Measurements from ENCODE around the gene SEPTIN10.
"Not testable (repeated sequence)": the region's sequence is repeated elsewhere in the genome, so short reads cannot be mapped to it uniquely, and the experiment has no call there.

The SEPTIN10 gene

GRCh38 chr2:109601783-109602182 is 12.0 kb downstream of the SEPTIN10 start:
- DNase-seq (ENCODE audit: low read depth): no peak

GRCh38 chr2:109597283-109597682 is 16.5 kb downstream of the SEPTIN10 start:
- DNase-seq (ENCODE audit: low read depth): no peak

DNA sequence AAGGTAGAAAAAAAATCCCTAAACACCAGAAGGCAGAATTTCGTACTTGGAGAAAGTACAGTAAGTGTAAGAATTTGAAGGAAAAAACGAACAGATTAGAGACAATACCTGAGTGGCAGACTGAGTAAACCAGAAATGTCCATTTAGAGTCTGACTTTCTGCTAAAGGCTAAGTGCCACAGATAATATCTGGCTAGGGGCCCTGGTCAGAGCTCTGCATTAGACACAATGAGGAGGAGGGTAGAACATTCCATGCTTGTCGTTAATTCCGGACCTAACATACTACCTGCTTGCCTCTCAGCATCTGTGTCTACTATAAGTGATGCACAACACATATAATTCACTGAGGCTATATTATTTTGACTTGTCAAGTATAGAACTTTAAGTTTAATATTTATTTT is 18.1 kb downstream of the SEPTIN10 start:
- DNase-seq (ENCODE audit: low read depth): no peak

DNA sequence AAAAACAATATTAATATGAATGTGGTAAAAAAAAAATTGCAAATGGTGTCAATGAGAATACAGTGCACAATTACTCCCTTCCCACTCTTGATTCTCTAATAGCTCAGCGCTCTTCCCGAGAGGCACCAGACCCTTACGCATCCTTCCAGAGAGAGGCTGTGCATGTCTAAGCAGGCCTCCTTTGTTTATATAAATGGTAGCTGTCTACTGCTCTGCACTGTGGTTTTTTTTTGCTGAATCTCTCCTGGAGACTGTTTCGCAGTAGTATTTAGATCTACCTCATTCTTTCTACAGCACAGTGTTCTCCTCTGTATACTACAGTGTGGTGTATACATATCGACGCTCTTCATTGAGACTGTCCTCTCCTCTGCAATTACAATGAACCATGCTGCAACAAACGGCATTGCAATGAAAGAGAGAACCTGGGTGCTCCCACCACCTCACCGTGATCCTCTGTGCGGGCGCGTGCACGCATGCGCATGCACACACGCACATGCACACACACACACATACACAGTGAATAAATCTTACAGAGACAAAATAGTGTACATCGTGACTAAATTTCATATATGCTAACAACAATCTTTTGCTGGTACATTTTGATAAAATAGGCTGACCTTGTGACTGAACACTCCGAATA is 19.4 kb downstream of the SEPTIN10 start:
- no peak for DNase-seq (ENCODE audit: low read depth)

DNA sequence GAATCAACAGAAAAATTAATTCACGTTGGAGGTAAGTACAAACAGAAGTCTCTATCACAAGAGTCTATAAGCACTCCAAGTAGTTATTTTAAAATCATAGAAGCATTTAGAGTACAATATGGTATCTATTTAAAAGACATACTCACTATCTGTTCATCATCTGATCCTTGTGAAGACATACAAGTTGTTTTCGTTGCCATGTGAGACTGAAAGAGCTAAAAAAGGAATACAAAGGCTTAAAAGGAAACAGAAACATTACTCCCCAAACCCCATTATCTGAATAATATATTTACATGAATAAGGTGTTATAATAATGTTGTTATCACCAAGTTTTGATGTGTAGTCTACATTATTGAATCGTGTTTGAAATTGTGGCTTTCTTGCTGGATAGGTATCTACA is 20.9 kb downstream of the SEPTIN10 start:
- DNase-seq (ENCODE audit: low read depth): no peak

GRCh38 chr2:109591206-109591605 is 22.6 kb downstream of the SEPTIN10 start:
- DNase-seq (ENCODE audit: low read depth): no peak

DNA sequence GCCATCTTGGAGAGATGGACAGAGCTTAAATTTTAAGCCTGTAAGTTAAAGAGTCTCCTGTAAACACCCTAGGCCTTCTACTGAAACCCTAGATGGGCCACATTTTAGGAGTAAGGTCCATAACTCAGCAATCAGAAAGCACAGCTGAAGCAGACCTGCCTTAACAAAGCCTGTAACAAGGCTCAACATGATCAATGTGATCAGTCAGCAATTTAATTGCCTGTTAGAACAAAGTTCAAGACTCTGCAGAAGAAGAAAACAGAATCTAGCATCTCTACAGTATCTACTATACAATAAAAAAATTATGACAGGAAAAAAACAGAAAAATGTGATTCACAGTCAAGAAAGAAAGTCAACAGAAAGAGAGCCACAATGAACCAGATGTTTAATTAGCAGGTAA is 27.1 kb downstream of the SEPTIN10 start:
- DNase-seq (ENCODE audit: low read depth): no peak

DNA sequence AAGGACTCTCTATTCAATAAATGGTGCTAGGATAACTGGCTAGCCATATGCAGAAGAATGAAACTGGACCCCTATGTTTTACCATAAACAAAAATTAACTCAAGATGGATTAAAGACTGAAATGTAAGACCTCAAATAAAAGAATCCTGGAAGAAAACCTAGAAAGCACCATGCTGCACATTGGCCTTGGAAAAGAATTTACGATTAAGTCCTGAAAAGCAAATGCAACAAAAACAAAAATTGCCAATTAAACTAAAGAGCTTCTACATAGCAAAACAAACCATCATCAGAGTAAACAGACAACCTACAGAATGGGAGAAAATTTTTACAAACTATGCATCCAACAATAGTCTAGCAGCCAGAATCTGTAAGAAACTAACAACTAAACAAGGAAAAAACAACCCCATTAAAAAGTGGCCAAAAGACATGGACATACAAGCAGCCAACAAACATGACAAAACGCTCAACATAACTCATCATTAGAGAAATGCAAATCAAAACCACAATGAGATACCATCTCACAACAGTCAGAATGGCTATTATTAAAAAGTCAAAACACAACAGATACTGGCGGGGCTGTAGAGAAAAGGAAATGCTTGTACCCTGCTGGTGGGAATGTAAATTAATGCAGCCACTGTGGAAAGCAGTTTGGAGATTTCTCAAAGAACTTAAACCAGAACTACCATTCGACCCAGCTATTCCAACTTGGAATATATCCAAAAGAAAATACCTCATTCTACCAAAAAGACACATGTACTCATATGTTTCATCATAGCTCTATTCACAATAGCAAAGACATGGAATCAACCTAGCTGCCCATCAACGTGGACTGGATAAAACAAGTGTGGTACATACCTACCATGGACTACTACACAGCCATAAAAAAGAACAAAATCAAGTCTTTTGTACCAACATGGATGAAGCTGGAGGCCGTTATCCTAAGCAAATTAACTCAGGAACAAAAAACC is 30.6 kb downstream of the SEPTIN10 start:
- DNase-seq (ENCODE audit: low read depth): peak; percentile 30

DNA sequence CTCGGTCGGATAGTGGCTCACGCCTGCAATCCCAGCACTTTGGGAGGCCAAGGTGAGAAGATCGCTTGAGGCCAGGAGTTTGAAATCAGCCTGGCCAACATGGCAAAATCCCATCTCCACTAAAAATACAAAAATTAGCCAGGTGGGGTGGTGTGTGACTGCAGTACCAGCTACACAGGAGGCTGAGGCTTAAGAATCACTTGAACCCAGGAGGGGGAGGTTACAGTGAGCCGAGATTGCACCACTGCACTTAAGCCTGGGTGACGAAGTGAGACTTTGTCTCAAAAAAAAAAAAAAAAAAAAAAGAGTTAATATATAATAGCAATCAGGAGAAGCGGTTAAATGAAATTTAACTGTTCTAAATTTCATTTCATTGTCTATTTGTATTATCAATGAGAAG is 36.1 kb downstream of the SEPTIN10 start:
- DNase-seq (ENCODE audit: low read depth): not testable (repeated sequence)

GRCh38 chr2:109575373-109575772 is 38.4 kb downstream of the SEPTIN10 start:
- DNase-seq (ENCODE audit: low read depth): no peak

DNA sequence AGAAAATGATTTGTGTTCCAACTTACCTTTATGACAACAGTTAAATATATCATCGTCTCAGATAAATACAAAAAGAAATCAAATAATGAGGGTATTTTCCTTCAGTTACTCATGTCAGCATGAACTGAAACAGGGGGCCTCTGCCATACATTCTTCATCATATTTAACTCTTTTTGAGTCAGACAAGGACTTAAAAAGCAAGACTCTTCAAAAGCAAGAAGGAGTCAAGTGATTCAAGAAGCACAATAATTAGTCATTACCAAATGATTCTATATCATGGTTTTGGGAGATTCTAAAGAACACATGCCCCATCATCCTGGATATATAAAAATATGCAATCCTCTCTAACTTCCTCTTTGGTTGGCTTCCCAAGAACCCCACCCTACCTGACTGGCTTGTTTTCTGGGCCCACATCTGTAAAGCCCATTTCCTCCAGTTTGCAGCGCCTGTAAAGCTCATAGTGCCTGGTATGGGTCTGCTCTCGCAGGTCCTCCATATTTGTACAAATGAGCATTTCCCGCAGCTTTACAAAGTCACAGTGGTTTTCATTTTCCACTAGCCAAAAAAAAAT is 49.7 kb downstream of the SEPTIN10 start:
- DNase-seq (ENCODE audit: low read depth): no peak

DNA sequence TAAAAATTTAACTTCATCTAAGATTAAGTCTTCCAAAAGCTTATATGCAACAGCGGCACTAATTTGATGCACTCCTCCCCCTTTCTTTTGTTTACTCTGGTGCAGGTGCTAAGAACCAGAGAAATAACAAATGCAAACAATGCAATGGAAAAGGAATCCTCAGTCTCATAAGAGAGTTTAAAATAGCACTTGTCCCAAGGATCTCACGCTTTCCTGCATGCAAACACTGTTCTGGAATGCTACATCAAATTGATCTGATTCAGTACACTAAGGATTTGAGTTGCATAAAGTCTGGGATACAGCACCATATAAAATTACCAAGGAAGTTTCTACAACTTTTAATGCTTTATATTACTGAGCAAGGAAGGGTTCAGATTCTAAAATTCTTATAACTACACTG is 50.5 kb downstream of the SEPTIN10 start:
- DNase-seq (ENCODE audit: low read depth): peak; percentile 13

DNA sequence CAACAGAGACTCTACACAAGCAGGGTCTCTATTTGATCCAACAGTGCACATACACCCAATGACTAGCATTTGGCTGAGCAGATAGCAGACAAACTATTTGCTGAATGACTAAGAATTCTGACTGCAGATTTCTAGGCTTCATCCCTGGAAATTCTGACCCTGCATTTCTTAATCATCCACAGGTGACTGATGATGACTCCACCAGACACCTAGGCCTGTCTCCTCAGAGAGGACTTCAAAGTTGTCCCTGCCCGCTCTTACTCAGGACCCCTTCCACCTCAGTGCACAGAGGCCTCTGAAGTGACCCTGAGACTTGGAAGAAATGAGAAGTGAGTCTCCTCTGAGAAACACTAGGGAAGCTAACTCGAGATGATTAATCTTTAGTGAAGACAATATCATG is 51.3 kb downstream of the SEPTIN10 start:
- no peak for DNase-seq (ENCODE audit: low read depth)

- DNase-seq (ENCODE audit: low read depth): no peak
Measured at GRCh38 chr2:109560265-109560664, 53.5 kb downstream of the SEPTIN10 start.

- DNase-seq (ENCODE audit: low read depth): peak; percentile 85
Measured at GRCh38 chr2:109558076-109558882, 55.5 kb downstream of the SEPTIN10 start.

DNA sequence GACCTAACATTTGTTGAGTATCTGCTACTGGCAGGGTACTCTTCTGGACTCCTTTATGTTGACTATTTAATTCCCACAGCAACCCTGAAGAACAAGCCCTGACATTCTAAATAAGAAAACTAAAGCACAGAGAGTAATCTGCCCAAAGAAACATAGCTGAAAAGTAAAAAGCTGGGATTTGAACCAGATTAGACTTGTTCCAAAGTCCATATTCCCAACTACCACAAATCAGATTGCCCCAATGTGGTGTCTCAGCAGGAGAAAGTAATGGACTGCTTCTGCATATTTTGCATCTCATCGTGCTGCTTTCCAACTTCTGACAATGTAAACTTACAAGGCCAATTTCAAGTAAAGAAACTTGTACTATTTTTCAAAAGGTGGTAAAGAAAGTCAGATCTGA is 56.5 kb downstream of the SEPTIN10 start:
- no peak for DNase-seq (ENCODE audit: low read depth)

DNA sequence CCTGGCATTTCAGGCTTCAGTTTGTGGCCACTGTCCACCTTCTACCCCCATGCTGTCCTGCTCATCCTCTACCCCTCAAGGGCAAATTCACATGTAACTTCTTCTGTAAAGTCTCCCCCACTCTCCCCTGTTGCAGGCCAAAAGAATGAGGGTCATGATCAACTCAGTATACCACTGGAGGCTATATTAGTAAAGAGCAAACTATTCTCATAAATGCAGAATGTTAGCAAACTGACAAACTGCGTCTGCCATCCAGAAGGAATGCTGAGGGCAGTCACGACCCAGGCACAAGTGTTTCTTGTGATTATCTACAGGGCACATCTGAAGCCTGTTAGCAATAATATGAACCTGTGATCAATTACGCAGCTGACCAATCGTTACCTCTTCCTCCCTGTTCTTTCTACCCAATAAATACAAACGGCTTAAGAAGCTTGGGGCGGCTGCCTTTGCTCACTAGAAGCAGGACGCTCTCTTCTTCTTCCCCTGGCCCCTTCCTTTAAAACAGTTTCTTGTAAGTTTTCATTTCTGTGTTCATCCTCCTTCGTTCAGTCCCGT is 58.3 kb downstream of the SEPTIN10 start:
- no peak for DNase-seq (ENCODE audit: low read depth)

GRCh38 chr2:109554758-109555157 is 59.0 kb downstream of the SEPTIN10 start:
- DNase-seq (ENCODE audit: low read depth): no peak

GRCh38 chr2:109549016-109549590 is 64.7 kb downstream of the SEPTIN10 start:
- DNase-seq (ENCODE audit: low read depth): no peak

DNA sequence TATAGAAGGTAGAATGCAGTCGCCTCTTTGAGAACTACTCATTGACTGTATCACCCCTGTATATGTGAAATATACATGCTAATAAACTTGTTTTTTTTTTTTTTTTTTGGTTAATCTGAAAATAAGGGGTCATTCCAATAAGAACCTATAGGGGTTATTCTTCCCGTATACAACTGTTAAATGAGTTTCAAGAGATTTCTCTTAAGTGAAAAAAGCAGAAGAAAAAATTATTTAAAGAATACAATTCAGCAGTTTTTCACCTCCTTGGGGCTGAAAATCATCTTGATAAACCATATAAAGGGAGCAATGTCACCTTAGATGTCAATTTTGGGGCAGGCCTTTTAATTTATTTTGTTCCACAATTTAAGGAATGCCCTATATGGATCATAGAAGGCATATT is 66.5 kb downstream of the SEPTIN10 start:
- no peak for DNase-seq (ENCODE audit: low read depth)
